Hematopoietic multipotent progenitor cell treated with erythropoietin and hydrocortisone succinate and interleukin-3 and kit ligand, for 15 days (in vitro differentiated cells): ENCODE measurements around the gene LRP8.
"Not testable (repeated sequence)": the region's sequence is repeated elsewhere in the genome, so short reads cannot be mapped to it uniquely, and the experiment has no call there.

Source experiments
- DNase-seq: peaks from one replicate; pipeline ENCODE4 v3.0.0-alpha.2; 2015; ENCODE audit warnings: low spot score

Gene LRP8

DNA sequence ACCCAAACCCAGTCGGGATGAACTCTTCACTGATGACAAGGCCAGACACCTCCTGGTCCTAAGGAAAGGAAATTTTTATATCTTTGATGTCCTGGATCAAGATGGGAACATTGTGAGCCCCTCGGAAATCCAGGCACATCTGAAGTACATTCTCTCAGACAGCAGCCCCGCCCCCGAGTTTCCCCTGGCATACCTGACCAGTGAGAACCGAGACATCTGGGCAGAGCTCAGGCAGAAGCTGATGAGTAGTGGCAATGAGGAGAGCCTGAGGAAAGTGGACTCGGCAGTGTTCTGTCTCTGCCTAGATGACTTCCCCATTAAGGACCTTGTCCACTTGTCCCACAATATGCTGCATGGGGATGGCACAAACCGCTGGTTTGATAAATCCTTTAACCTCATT, 117.5 kb downstream of the LRP8 start:
- no peak for DNase-seq

DNA sequence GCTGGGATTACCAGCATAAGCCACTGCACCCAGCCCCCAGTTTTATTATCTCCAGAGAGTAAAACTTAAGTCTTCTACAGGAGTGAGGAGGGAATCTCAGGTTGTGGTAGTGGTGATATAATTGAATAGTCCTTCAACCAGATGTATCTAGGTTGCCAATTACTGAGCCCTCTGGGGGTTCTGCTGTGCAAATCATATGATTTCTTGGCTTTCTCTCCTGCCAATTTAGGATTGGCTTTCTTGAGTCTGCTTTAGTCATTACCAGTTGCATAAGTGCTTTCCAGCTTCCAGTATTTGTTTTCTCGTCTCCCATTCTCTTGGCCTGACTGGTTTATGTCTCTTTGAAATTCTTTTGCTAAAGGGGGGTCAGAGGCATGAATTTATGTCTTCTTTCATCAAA, 120.1 kb downstream of the LRP8 start:
- no peak for DNase-seq

DNA sequence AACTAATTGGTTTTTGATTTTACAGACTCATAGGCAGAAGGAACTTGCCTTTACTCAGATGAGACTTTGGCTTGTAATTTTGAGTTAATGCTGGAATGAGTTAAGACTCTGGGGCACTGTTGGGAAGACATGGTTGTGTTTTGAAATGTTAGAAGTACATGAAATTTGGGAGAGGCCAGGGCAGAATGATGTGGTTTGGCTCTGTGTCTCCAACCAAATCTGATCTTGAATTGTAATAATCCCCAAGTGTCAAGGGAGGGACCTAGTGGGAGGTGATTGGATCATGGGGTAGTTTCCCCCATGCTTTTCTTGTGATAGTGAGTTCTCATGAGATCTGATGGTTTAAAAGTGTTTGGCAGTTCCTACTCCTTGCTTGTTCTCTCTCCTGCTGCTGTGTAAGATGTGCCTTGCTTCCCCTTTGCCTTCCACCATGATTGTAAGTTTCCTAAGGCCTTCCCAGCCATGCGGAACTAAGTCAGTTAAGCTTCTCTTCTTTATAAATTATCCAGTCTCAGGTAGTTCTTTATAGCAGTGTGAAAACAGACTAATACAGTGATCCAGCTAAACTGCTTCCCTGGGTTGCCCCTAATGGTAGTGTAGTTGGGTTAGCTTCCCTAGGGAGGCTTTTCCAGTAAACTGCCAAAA, 121.0 kb downstream of the LRP8 start:
- DNase-seq, result no peak

- DNase-seq, result not testable (repeated sequence)
Observed at GRCh38 chr1:53206083-53206685, 121.7 kb downstream of the LRP8 start.

- DNase-seq, result not testable (repeated sequence)
Observed at GRCh38 chr1:53205496-53205895, 122.4 kb downstream of the LRP8 start.

GRCh38 chr1:53203466-53203865, 124.4 kb downstream of the LRP8 start:
- no peak for DNase-seq

DNA sequence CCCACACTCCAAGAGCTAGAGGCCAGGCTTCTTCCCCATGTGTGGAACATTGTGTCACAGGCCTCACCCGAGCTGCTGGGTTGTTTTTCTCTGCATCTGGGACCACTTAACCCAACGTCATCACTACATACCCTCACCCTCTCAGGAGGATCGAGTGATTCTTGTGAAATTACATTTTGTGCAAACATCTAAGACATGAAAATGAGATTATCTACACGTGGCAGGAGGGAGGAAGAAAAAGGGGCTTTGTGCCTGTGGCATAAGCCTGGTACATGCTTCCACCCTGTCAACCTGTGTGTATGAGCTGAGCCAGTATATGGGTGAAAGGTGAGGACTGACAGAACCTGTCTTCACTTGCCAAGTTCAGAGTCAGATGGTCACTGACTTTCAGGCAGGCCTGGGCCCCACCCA, 129.6 kb downstream of the LRP8 start:
- no peak for DNase-seq

DNA sequence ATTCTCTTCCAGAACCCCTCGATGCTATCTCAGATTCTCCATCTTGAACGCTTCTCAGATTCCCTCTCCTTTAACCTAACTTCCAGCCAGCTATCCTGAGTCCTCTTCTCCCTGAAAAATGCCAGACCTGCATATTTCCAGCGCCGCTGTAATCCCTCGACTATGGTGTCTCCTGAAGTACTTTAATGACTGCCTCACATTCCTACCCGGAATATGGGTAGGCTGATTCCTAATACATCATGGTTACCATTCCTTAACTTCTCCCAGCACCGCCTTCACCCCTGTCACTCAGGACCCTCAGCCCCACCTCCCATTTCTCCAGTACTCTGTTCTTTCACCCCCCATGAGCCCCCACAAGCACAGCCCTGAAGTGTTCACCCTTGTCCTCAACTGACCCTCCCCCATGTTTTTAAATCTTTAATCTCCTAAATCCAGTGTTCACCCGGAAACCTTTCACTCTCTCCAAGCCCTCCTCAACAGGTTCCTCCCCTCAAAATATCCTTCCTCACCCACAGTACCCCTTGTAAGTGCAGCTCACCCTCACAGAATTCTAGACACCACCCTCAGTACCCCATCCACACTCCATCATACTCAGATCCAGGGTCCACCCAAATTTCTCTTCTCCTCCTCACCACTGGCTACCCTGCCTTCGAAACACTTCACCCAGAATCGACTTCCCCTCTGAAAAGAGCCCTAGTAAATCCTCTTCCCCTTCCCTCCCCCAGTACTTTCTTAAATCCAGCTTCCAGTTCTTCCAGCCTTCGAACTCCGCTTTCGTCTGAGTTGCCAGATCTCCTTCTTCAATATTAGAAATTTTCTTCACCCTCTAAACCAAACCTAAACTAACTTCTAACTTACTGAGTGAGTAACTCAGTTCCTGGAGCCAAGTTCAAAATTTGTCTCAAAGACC, 130.3 kb downstream of the LRP8 start:
- no peak for DNase-seq

DNA sequence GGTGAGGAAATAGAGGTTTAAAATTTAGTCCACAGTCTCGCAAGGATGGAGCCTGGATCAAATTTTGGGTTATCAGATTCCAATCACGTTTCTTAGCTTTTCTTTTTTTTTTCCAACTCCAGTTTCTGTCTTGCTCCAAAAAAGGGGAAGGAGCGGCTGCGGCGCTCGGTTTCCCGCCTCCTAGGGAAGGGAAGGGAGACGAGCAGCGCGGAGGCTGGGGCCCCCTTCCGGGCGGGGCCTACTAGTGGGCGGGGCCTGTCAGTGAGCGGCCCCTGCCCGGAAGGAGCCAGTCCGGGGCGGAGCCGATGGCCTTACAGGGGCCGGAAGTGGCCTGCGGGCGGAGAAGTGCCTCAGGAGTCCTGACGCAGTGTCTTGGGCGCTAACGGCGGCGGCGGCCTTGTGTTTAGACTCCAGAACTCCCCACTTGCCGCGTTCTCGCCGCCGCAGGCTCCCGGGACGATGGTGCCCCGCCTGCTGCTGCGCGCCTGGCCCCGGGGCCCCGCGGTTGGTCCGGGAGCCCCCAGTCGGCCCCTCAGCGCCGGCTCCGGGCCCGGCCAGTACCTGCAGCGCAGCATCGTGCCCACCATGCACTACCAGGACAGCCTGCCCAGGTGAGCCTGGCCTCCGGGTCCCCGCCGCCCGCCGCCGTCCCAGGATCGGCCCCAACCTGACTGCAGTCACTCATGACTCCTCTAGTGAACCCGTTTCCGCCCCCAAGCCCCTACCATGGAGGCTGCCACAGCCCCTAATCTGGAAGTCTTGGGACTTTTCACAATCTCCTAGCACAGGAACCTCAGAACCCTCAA, 131.2 kb downstream of the LRP8 start, which contains the start of gene CPT2:
Gene CPT2 (plus strand): TSS at position 340 of the 806 bp plus-strand sequence. CDS start 120 bp downstream, at position 460.
- DNase-seq, result peak; percentile 86

- DNase-seq, result no peak
Observed at GRCh38 chr1:53196017-53196484, 131.8 kb downstream of the LRP8 start.

- no peak for DNase-seq
Observed at GRCh38 chr1:53195246-53196016, 132.4 kb downstream of the LRP8 start.
